H9 (cell line): ENCODE results near the gene OR10H5. TPM values are rescaled to one million over a fixed set of nuclear protein-coding genes. Genes with fewer than 3 reads are reported as not detected.

Experiments used
- DNase-seq: peaks from one replicate; pipeline ENCODE4 v3.0.0-alpha.2; 2017
- H2AFZ ChIP-seq: one replicate; pipeline ENCODE4 v1.6.1; 2013; ENCODE audit warnings: mild to moderate bottlenecking, low read length, control low read depth, moderate library complexity
- H2AK5ac ChIP-seq: 2 replicates; pipeline ENCODE4 v1.6.1; 2013; ENCODE audit warnings: low read length, control low read depth, mixed read lengths; ENCODE audit not compliant: insufficient read length
- H2BK120ac ChIP-seq: one replicate; pipeline ENCODE4 v1.6.1; 2013; ENCODE audit warnings: low read depth, mild to moderate bottlenecking, low read length, control low read depth, inconsistent platforms; ENCODE audit not compliant: poor library complexity, severe bottlenecking
- H2BK12ac ChIP-seq: 2 replicates; pipeline ENCODE4 v1.6.1; 2013; ENCODE audit warnings: low read length, control low read depth, mixed read lengths, low read depth; ENCODE audit not compliant: insufficient read length
- H2BK15ac ChIP-seq: 2 replicates; pipeline ENCODE4 v1.6.1; 2013; ENCODE audit warnings: low read depth, low read length, control low read depth
- H2BK20ac ChIP-seq: one replicate; pipeline ENCODE4 v1.6.1; 2013; ENCODE audit warnings: low read depth, mild to moderate bottlenecking, low read length, control low read depth, inconsistent platforms; ENCODE audit not compliant: poor library complexity, severe bottlenecking
- H2BK5ac ChIP-seq: 2 replicates; pipeline ENCODE4 v1.6.1; 2013; ENCODE audit warnings: low read length, control low read depth, mixed read lengths; ENCODE audit not compliant: insufficient read length
- H3K14ac ChIP-seq: 2 replicates; pipeline ENCODE4 v1.6.1; 2013; ENCODE audit warnings: low read length, control low read depth; ENCODE audit not compliant: insufficient read depth
- H3K18ac ChIP-seq: 2 replicates; pipeline ENCODE4 v1.6.1; 2013; ENCODE audit warnings: low read depth, mild to moderate bottlenecking, mixed read lengths, low read length, control low read depth; ENCODE audit not compliant: insufficient read length
- H3K23ac ChIP-seq: 2 replicates; pipeline ENCODE4 v1.6.1; 2013; ENCODE audit warnings: low read length, control low read depth, mixed read lengths, low read depth; ENCODE audit not compliant: insufficient read length
- H3K23me2 ChIP-seq: 2 replicates; pipeline ENCODE4 v1.6.1; 2013; ENCODE audit warnings: low read depth, mild to moderate bottlenecking, mixed read lengths, low read length, control low read depth; ENCODE audit not compliant: insufficient read length, poor library complexity, severe bottlenecking
- H3K27ac ChIP-seq: 2 replicates; pipeline ENCODE4 v1.5.1; 2013; ENCODE audit warnings: low read length, control low read depth, mixed read lengths, low read depth; ENCODE audit not compliant: insufficient read length
- H3K27me3 ChIP-seq: 2 replicates; pipeline ENCODE4 v1.6.1; 2013; ENCODE audit warnings: low read length, control low read depth, inconsistent platforms; ENCODE audit not compliant: insufficient read depth
- H3K4ac ChIP-seq: 2 replicates; pipeline ENCODE4 v1.6.1; 2013; ENCODE audit warnings: low read depth, mild to moderate bottlenecking, control low read depth, inconsistent platforms, low read length, moderate library complexity
- H3K4me1 ChIP-seq: 2 replicates; pipeline ENCODE4 v1.6.1; 2013; ENCODE audit warnings: low read length, control low read depth, inconsistent platforms; ENCODE audit not compliant: insufficient read depth
- H3K4me2 ChIP-seq: 2 replicates; pipeline ENCODE4 v1.6.1; 2013; ENCODE audit warnings: low read length, control low read depth, mixed read lengths; ENCODE audit not compliant: insufficient read length, insufficient read depth
- H3K56ac ChIP-seq: 2 replicates; pipeline ENCODE4 v1.6.1; 2013; ENCODE audit warnings: low read depth, mild to moderate bottlenecking, mixed read lengths, low read length, control low read depth; ENCODE audit not compliant: insufficient read length
- H3K79me1 ChIP-seq: 2 replicates; pipeline ENCODE4 v1.6.1; 2013; ENCODE audit warnings: low read depth, mild to moderate bottlenecking, moderate library complexity, low read length, control low read depth, inconsistent platforms; ENCODE audit not compliant: insufficient read depth, poor library complexity, severe bottlenecking
- H3K79me2 ChIP-seq: 2 replicates; pipeline ENCODE4 v1.6.1; 2013; ENCODE audit warnings: low read length, control low read depth, inconsistent platforms; ENCODE audit not compliant: insufficient read depth
- H3K9ac ChIP-seq: 2 replicates; pipeline ENCODE4 v1.6.1; 2013; ENCODE audit warnings: low read length, control low read depth, mixed read lengths; ENCODE audit not compliant: insufficient read length; ENCODE audit errors: extremely low read depth
- H3K9me3 ChIP-seq: one replicate; pipeline ENCODE4 v1.6.1; 2013; ENCODE audit warnings: low read depth, low read length, inconsistent platforms; ENCODE audit not compliant: control insufficient read depth
- H3T11ph ChIP-seq: one replicate; pipeline ENCODE4 v1.6.1; 2013; ENCODE audit warnings: mild to moderate bottlenecking, low read length, control low read depth, inconsistent platforms
- H4K20me1 ChIP-seq: one replicate; pipeline ENCODE4 v1.6.1; 2013; ENCODE audit not compliant: control insufficient read depth, insufficient read length, insufficient read depth
- H4K5ac ChIP-seq: 2 replicates; pipeline ENCODE4 v1.6.1; 2013; ENCODE audit warnings: low read depth, mild to moderate bottlenecking, mixed read lengths, low read length, control low read depth; ENCODE audit not compliant: insufficient read length
- H4K8ac ChIP-seq: replicated peaks from 2 replicates; pipeline ENCODE4 v1.6.1; 2013; ENCODE audit warnings: low read length, control low read depth, mixed read lengths, low read depth; ENCODE audit not compliant: insufficient read length
- H4K91ac ChIP-seq: 2 replicates; pipeline ENCODE4 v1.6.1; 2013; ENCODE audit warnings: low read depth, mild to moderate bottlenecking, moderate library complexity, mixed read lengths, low read length, control low read depth; ENCODE audit not compliant: insufficient read length
- H3K27ac Mint-ChIP-seq, 3 experiments: 2 replicates in 2 of 3; 3 replicates in 1 of 3; pipeline ENCODE4 v1.8.0; 2020 to 2021; ENCODE audit warnings: mixed read lengths in 3 of 3, mild to moderate bottlenecking in 1 of 3, moderate library complexity in 1 of 3
- H3K27me3 Mint-ChIP-seq: 2 replicates; pipeline ENCODE4 v1.8.0; 2021; ENCODE audit warnings: low read depth, mild to moderate bottlenecking, moderate library complexity, mixed read lengths
- H3K36me3 Mint-ChIP-seq, 3 experiments: 2 replicates in 2 of 3; 3 replicates in 1 of 3; pipeline ENCODE4 v1.8.0; 2020 to 2021; ENCODE audit warnings: low read depth in 3 of 3, mixed read lengths in 3 of 3; ENCODE audit not compliant: insufficient read depth in 1 of 3
- H3K4me1 Mint-ChIP-seq, 2 experiments: 2 replicates each; pipeline ENCODE4 v1.8.0; 2020; ENCODE audit warnings: mixed read lengths in 2 of 2
- H3K4me3 Mint-ChIP-seq, 2 experiments: 2 replicates in 1 of 2; 3 replicates in 1 of 2; pipeline ENCODE4 v1.8.0; 2020 to 2021; ENCODE audit warnings: mild to moderate bottlenecking in 2 of 2, mixed read lengths in 2 of 2, moderate library complexity in 1 of 2
- H3K9me3 Mint-ChIP-seq, 2 experiments: 2 replicates in 1 of 2; 3 replicates in 1 of 2; pipeline ENCODE4 v1.8.0; 2020; ENCODE audit warnings: mild to moderate bottlenecking in 2 of 2, mixed read lengths in 2 of 2, moderate library complexity in 1 of 2
- WGBS: extraction: QIAGEN DNeasy Blood & Tissue Kit; methylation state at CpG from one replicate; pipeline ENCODE4 v1.1.7; 2013; ENCODE audit warnings: missing lambda C conversion rate, low lambda C conversion rate, mixed read lengths; ENCODE audit not compliant: insufficient read length; ENCODE audit errors: extremely low coverage; 5-methylcytosine and 5-hydroxymethylcytosine counted together
- total RNA-seq: library from RNA; stranded (reverse); gene quantifications from 2 replicates; pipeline ENCODE4 v1.2.1, GENCODE V29; 2021
- TF ChIP-seq, protein P1 (sequence below): fragments of 200-600 bp; sonication (generic); conservative IDR thresholded peaks from 3 replicates; pipeline ENCODE4 v1.8.0; 2021; ENCODE audit warnings: antibody characterized with exemption, mild to moderate bottlenecking

The OR10H5 gene
- total RNA-seq, 1 experiment from 2014 or later: not detected

DNA sequence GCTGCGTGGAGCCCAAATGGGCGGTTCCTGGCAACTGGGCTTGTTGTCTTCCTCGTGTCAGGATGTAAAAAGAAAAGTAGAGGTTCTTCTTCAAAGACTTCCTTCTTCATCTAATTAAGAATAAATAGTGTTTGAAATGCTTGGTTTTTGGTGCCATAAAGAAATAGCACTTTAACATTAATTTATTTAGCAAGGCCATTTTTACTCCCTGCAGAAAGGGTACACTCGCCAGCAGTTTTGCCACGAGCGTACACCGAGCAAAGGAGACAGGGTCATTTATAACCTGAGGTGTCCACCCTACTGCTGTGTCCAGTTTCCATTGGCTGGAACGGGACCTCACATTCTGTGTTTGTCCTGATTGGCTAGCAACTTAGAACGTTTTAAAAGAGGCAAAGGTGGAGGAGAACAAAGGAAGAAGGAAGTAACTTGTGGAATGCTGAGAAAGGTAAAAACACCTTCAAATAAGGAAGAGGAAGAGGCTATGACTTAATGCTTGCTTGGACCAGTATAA, 49.8 kb downstream of the OR10H5 start:
- Histone ChIP-seq H2BK12ac (no peak overlapping the region), H4K8ac (no peak overlapping the region), H3K9ac (no peak overlapping the region), H4K5ac (no peak overlapping the region), H3K4me2 (no peak overlapping the region), H2BK20ac (no peak overlapping the region), H3K4ac (no peak overlapping the region), H2AFZ (no peak overlapping the region), H4K20me1 (no peaks in the 10 kb centered on the region), H2BK15ac (no peak overlapping the region), H3K18ac (no peak overlapping the region), H3K79me2 (no peaks in the 10 kb centered on the region), H2BK5ac (no peak overlapping the region), H3K27me3 (no peaks in the 10 kb centered on the region), H3K23ac (no peak overlapping the region), H3K27ac (no peak overlapping the region), H3K4me1 (no peaks in the 10 kb centered on the region), H2AK5ac (no peak overlapping the region), H3K9me3 (peaks cover 74% of the 10 kb centered on the region), H3K56ac (no peak overlapping the region), H4K91ac (no peak overlapping the region), H3K79me1 (no peaks in the 10 kb centered on the region), H3T11ph (no peak overlapping the region), H3K23me2 (no peaks in the 10 kb centered on the region), H2BK120ac (no peak overlapping the region), H3K14ac (no peak overlapping the region)
- peaks cover 4% of the 10 kb centered on the region for H3K27me3 Mint-ChIP-seq
- peaks cover 49 to 51% of the 10 kb centered on the region in 2 experiments for H3K9me3 Mint-ChIP-seq
- no peak overlapping the region for H3K4me3 Mint-ChIP-seq
- TF ChIP-seq, protein P1, sequence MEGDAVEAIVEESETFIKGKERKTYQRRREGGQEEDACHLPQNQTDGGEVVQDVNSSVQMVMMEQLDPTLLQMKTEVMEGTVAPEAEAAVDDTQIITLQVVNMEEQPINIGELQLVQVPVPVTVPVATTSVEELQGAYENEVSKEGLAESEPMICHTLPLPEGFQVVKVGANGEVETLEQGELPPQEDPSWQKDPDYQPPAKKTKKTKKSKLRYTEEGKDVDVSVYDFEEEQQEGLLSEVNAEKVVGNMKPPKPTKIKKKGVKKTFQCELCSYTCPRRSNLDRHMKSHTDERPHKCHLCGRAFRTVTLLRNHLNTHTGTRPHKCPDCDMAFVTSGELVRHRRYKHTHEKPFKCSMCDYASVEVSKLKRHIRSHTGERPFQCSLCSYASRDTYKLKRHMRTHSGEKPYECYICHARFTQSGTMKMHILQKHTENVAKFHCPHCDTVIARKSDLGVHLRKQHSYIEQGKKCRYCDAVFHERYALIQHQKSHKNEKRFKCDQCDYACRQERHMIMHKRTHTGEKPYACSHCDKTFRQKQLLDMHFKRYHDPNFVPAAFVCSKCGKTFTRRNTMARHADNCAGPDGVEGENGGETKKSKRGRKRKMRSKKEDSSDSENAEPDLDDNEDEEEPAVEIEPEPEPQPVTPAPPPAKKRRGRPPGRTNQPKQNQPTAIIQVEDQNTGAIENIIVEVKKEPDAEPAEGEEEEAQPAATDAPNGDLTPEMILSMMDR: no peak
- no peak for DNase-seq
- peaks cover 8 to 22% (median 11%) of the 10 kb centered on the region in 3 experiments for H3K36me3 Mint-ChIP-seq
- no peak overlapping the region for H3K27ac Mint-ChIP-seq
- H3K4me1 Mint-ChIP-seq: no peaks in the 10 kb centered on the region
- WGBS: no CpG with 5 or more reads among the region's 9 CpGs
